ENCODE results near the gene ITGAV.
A peak's percentile ranks its signal among the peaks of the same experiment; 100 is the strongest.
"Not testable (repeated sequence)": the region's sequence is repeated elsewhere in the genome, so short reads cannot be mapped to it uniquely, and the experiment has no call there.

ITGAV gene

GRCh38 chr2:186589612-186590349 lies at the start of gene ITGAV:
ITGAV (plus strand) TSS chr2:186590056; CDS start chr2:186590339, 283 bp downstream.
- DNase-seq = peak; percentile 74

- DNase-seq = peak; percentile 24
Observed at GRCh38 chr2:186540941-186541340, 48.9 kb upstream of the ITGAV start.

GRCh38 chr2:186542002-186542401 lies 47.9 kb upstream of the ITGAV start:
- no peak for DNase-seq

- no peak for DNase-seq
Observed at GRCh38 chr2:186543561-186544131, 46.2 kb upstream of the ITGAV start.

GRCh38 chr2:186544255-186544675 lies 45.6 kb upstream of the ITGAV start:
- DNase-seq = no peak

GRCh38 chr2:186546846-186547245 lies 43.0 kb upstream of the ITGAV start:
- DNase-seq = no peak

- DNase-seq = no peak
Observed at GRCh38 chr2:186551323-186552050, 38.4 kb upstream of the ITGAV start.

- no peak for DNase-seq
Observed at GRCh38 chr2:186554429-186554828, 35.4 kb upstream of the ITGAV start.

- DNase-seq = no peak
Observed at GRCh38 chr2:186554850-186555671, 34.8 kb upstream of the ITGAV start.

GRCh38 chr2:186558512-186559276 lies 31.2 kb upstream of the ITGAV start:
- DNase-seq = no peak

GRCh38 chr2:186559370-186559769 lies 30.5 kb upstream of the ITGAV start:
- no peak for DNase-seq

- no peak for DNase-seq
Observed at GRCh38 chr2:186559848-186560247, 30.0 kb upstream of the ITGAV start.

- no peak for DNase-seq
Observed at GRCh38 chr2:186560254-186560653, 29.6 kb upstream of the ITGAV start.

- no peak for DNase-seq
Observed at GRCh38 chr2:186561467-186562208, 28.2 kb upstream of the ITGAV start.

- no peak for DNase-seq
Observed at GRCh38 chr2:186562209-186562578, 27.7 kb upstream of the ITGAV start.

GRCh38 chr2:186568600-186568999 lies 21.3 kb upstream of the ITGAV start:
- not testable (repeated sequence) for DNase-seq

GRCh38 chr2:186569127-186569526 lies 20.7 kb upstream of the ITGAV start:
- DNase-seq = not testable (repeated sequence)

- DNase-seq = no peak
Observed at GRCh38 chr2:186569897-186570296, 20.0 kb upstream of the ITGAV start.

- no peak for DNase-seq
Observed at GRCh38 chr2:186570604-186571003, 19.3 kb upstream of the ITGAV start.

- no peak for DNase-seq
Observed at GRCh38 chr2:186572705-186573104, 17.2 kb upstream of the ITGAV start.

GRCh38 chr2:186573531-186573930 lies 16.3 kb upstream of the ITGAV start:
- no peak for DNase-seq

GRCh38 chr2:186575302-186575701 lies 14.6 kb upstream of the ITGAV start:
- DNase-seq = peak; percentile 96
